Glutamatergic neuron (in vitro differentiated cells): ENCODE measurements around the gene WASHC4. TPM values are rescaled to one million over a fixed set of nuclear protein-coding genes. Genes with fewer than 3 reads are reported as not detected.

Experiments
- DNase-seq: peaks from one replicate; pipeline ENCODE4 v3.0.0; 2022
- H3K27ac Mint-ChIP-seq: one replicate; pipeline ENCODE4 v1.8.0; 2020; ENCODE audit warnings: mild to moderate bottlenecking, mixed read lengths, inconsistent platforms; ENCODE audit not compliant: unreplicated experiment
- H3K27me3 Mint-ChIP-seq: one replicate; pipeline ENCODE4 v1.8.0; 2020; ENCODE audit warnings: mild to moderate bottlenecking, moderate library complexity, mixed read lengths, inconsistent platforms; ENCODE audit not compliant: unreplicated experiment
- H3K36me3 Mint-ChIP-seq: one replicate; pipeline ENCODE4 v1.8.0; 2020; ENCODE audit warnings: mild to moderate bottlenecking, mixed read lengths, inconsistent platforms; ENCODE audit not compliant: unreplicated experiment
- H3K4me1 Mint-ChIP-seq: one replicate; pipeline ENCODE4 v1.8.0; 2020; ENCODE audit warnings: mild to moderate bottlenecking, low read depth, mixed read lengths, inconsistent platforms; ENCODE audit not compliant: unreplicated experiment
- H3K4me3 Mint-ChIP-seq: one replicate; pipeline ENCODE4 v1.8.0; 2020; ENCODE audit warnings: mild to moderate bottlenecking, mixed read lengths, inconsistent platforms; ENCODE audit not compliant: unreplicated experiment
- H3K9me3 Mint-ChIP-seq: one replicate; pipeline ENCODE4 v1.8.0; 2020; ENCODE audit warnings: mild to moderate bottlenecking, moderate library complexity, mixed read lengths, inconsistent platforms; ENCODE audit not compliant: unreplicated experiment
- long read RNA-seq: library from polyadenylated mRNA; unstranded; transcript quantifications from one replicate; pipeline ENCODE4 v2.0.0, GENCODE V29; 2020; ENCODE audit not compliant: unreplicated experiment
- total RNA-seq: library from RNA; stranded (reverse); fragmentation: NEBNext Ultra II Directional; extraction: Animal tissue kit (Norgen Biotek cat#: 25700); gene quantifications from one replicate; pipeline ENCODE4 v1.2.1, GENCODE V29; 2021; ENCODE audit not compliant: unreplicated experiment
- TF ChIP-seq, protein P1 (sequence below): fragments of 200-600 bp; sonication (generic); IDR thresholded peaks from one replicate; pipeline ENCODE4 v1.5.0; 2021; ENCODE audit not compliant: partially characterized antibody, unreplicated experiment

WASHC4 gene, protein sequence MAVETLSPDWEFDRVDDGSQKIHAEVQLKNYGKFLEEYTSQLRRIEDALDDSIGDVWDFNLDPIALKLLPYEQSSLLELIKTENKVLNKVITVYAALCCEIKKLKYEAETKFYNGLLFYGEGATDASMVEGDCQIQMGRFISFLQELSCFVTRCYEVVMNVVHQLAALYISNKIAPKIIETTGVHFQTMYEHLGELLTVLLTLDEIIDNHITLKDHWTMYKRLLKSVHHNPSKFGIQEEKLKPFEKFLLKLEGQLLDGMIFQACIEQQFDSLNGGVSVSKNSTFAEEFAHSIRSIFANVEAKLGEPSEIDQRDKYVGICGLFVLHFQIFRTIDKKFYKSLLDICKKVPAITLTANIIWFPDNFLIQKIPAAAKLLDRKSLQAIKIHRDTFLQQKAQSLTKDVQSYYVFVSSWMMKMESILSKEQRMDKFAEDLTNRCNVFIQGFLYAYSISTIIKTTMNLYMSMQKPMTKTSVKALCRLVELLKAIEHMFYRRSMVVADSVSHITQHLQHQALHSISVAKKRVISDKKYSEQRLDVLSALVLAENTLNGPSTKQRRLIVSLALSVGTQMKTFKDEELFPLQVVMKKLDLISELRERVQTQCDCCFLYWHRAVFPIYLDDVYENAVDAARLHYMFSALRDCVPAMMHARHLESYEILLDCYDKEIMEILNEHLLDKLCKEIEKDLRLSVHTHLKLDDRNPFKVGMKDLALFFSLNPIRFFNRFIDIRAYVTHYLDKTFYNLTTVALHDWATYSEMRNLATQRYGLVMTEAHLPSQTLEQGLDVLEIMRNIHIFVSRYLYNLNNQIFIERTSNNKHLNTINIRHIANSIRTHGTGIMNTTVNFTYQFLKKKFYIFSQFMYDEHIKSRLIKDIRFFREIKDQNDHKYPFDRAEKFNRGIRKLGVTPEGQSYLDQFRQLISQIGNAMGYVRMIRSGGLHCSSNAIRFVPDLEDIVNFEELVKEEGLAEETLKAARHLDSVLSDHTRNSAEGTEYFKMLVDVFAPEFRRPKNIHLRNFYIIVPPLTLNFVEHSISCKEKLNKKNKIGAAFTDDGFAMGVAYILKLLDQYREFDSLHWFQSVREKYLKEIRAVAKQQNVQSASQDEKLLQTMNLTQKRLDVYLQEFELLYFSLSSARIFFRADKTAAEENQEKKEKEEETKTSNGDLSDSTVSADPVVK
- 75.4 TPM for total RNA-seq
- long read RNA-seq, partial matches to known transcripts = 13 of 18 reads
- long read RNA-seq, other reads (novel, unspliced or antisense) = 5 of 18 reads

DNA sequence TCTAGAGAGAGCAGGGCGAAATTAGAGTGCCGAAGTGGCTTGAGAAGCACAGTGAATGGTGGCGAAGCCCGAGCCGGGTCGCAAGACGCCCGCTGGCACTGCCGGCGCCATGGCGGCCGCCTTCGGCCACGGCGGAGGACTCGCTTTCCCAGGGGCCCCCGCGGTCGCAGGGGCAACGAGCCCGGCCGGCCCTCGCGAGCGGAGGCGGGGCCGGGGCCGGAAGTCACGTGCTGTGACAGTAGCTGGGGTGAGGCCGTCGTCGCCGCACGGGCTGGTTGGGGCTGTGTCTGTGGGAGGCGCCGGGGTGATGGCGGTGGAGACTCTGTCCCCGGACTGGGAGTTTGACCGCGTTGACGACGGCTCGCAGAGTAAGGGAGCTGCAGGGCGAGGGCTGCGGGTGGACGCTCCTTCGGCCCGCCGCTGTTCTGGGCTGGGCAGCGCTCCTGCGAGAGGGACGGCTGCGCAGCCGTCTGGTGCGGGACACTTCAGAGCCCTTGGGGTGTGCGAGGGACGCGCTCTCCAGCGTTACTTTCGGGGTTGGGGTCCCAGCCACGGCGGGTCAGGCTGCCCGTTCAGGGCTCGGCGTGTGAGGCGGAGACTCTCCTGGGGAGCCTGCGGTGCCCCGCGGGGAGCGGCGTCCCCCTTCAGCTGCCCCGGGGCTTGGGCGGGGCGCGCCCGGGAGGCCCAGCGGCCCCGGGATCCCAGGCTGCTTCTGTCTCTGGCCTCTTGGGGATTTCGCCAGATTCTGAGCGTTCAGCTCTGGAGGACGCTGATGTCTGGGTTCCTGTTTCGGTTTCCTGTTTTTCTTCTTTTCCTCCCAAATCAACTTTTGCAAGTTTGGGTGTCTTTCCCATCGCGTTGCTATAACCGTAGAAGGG, at the start of gene WASHC4:
Gene WASHC4 (plus strand): TSS at position 238 of the 878 bp plus-strand sequence. CDS start 70 bp downstream, at position 308.
- peak within 1 kb of the TSS; percentile 98 for H3K4me3 Mint-ChIP-seq
- H3K9me3 Mint-ChIP-seq = peaks cover 4% of the 10 kb centered on the region
- H3K27ac Mint-ChIP-seq = peak within 1 kb of the TSS; percentile 96
- TF ChIP-seq, protein P1, sequence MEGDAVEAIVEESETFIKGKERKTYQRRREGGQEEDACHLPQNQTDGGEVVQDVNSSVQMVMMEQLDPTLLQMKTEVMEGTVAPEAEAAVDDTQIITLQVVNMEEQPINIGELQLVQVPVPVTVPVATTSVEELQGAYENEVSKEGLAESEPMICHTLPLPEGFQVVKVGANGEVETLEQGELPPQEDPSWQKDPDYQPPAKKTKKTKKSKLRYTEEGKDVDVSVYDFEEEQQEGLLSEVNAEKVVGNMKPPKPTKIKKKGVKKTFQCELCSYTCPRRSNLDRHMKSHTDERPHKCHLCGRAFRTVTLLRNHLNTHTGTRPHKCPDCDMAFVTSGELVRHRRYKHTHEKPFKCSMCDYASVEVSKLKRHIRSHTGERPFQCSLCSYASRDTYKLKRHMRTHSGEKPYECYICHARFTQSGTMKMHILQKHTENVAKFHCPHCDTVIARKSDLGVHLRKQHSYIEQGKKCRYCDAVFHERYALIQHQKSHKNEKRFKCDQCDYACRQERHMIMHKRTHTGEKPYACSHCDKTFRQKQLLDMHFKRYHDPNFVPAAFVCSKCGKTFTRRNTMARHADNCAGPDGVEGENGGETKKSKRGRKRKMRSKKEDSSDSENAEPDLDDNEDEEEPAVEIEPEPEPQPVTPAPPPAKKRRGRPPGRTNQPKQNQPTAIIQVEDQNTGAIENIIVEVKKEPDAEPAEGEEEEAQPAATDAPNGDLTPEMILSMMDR = no peak
- peaks cover 5% of the 10 kb centered on the region for H3K27me3 Mint-ChIP-seq
- DNase-seq = peak; percentile 96
- peaks cover 10% of the 10 kb centered on the region for H3K4me1 Mint-ChIP-seq
- H3K36me3 Mint-ChIP-seq = no peaks in the 10 kb centered on the region

DNA sequence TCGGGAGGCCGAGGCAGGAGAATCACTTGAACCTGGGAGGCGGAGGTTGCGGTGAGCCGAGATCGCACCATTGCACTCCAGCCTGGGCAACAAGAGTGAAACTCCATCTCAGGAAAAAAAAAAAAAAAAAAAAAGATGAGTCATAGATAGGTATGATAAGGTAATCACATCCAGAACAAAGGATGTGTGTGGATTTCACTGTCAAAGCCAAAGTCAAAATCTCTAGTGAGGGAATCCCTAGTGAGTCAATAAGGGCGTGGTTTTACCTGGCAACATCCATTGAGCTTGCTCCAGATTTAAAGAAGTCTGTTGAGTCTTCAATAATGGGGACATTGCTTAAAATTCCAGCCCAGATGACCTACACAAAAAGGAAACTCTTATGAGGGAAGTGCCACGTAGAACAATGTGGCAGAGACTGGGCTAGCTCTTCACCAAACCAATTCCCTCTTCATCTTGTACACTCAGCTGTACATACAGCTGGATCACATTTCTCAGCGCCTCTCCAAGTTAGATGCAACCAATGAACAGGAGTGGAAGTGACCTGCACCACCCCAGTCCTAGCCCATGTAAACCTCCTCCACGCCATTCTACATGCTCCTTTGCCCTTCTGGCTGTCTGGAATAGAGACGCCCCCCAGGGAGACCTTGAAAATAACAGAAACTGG, 46.7 kb upstream of the WASHC4 start:
- no peak for DNase-seq
- Mint-ChIP-seq H3K36me3 (peaks cover 21% of the 10 kb centered on the region), H3K27me3 (no peaks in the 10 kb centered on the region), H3K27ac (no peak overlapping the region), H3K9me3 (peaks cover 1% of the 10 kb centered on the region), H3K4me3 (no peak overlapping the region), H3K4me1 (no peaks in the 10 kb centered on the region)
- TF ChIP-seq, protein P1 = no peak

DNA sequence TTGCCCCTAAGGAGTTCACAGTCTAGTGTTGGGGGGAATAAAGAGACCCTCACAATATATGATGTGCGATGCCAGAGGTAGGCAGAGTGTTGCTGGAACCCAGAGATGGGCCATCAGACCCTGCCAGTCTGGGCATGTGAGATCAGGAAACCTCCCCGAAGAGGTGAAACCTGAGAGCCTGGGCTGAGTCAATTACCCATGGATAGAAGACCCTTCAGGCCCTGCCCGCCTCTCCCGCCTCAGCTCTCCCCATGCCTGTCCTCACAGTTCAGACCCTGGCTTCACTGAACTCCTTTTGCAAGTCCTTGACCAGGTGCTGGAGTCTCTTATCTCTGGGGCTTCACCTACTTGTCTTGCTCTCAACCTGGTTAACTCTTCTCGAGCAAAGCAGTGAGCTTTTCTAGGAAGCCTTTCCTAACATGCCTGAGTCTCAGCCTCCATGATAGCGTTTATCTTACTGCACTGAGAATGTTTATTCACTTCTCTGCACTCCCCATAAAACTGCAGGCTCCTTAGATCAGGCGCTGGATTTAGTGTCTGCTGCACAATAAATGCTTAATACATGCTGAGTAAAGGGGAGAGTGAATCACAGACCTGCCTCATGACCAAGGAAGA, 42.9 kb upstream of the WASHC4 start:
- Mint-ChIP-seq H3K27me3 (no peaks in the 10 kb centered on the region), H3K4me1 (no peaks in the 10 kb centered on the region), H3K4me3 (no peak overlapping the region), H3K36me3 (no peaks in the 10 kb centered on the region), H3K27ac (no peak overlapping the region), H3K9me3 (peaks cover 1% of the 10 kb centered on the region)
- DNase-seq = no peak
- TF ChIP-seq, protein P1 = no peak

DNA sequence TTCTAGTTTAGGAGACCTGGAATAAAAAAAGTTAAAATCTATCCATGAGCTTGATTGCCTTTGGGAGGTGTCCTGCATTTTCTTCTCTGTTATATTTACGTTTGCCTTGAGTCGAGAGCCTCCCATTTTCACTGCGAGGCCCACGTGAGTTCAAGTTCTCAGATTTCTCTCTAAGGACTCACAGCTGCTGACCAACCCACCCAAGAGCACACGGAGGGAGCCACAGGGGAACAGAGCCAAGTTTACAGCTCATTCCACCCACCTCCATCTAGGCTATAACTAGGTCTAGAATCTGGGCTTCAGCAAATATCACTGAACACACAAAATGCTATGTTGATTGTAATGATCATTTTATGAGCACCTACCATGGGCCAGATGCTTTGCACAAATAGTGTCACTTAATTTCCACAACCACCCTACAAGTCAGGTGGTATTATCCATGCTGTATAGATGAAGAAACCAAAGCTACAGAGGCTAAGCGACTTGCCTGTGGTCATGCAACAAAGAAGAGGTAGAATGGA, 40.0 kb upstream of the WASHC4 start:
- Mint-ChIP-seq H3K4me1 (no peaks in the 10 kb centered on the region), H3K27me3 (no peaks in the 10 kb centered on the region), H3K36me3 (no peaks in the 10 kb centered on the region), H3K9me3 (peaks cover 1% of the 10 kb centered on the region), H3K27ac (no peak overlapping the region), H3K4me3 (no peak overlapping the region)
- DNase-seq = no peak
- TF ChIP-seq, protein P1 = no peak
